ENCODE results near the gene RNF214. TPM values are rescaled to one million over a fixed set of nuclear protein-coding genes. Genes with fewer than 3 reads are reported as not detected.

RNF214 gene
- polyA plus RNA-seq, 3 donors, result 6.4 to 13.8 (median 7.8) TPM

GRCh38 chr11:117279711-117280376 lies 47.4 kb downstream of the RNF214 start:
- Mint-ChIP-seq H3K9me3 (no peaks in the 10 kb centered on the region), H3K27ac (no peak overlapping the region), H3K4me1 (peaks cover under 1% of the 10 kb centered on the region), H3K36me3 (peaks cover 59 to 69% of the 10 kb centered on the region in 2 donors), H3K27me3 (ENCODE audit: low read depth in 3 of 3) (no peaks in the 10 kb centered on the region), H3K4me3 (no peak overlapping the region)
- Histone ChIP-seq H3K27ac (ENCODE audit: low read depth in 1 of 2, low read length in 2 of 2) (no peak overlapping the region), H3K4me1 (ENCODE audit: control insufficient read depth in 1 of 2, insufficient read depth in 2 of 2, low read length in 2 of 2) (no peaks in the 10 kb centered on the region), H3K27me3 (ENCODE audit: control insufficient read depth in 2 of 2, insufficient read depth in 2 of 2, low read length in 2 of 2) (no peaks in the 10 kb centered on the region), H3K36me3 (replicated peaks in 1 of 2; ENCODE audit: control insufficient read depth in 1 of 2, insufficient read depth in 2 of 2, low read length in 2 of 2) (peaks cover 33 to 63% of the 10 kb centered on the region in 2 donors), H3K79me2 (ENCODE audit: insufficient read depth, low read length) (no peaks in the 10 kb centered on the region), H4K20me1 (ENCODE audit: insufficient read depth, low read length) (no peaks in the 10 kb centered on the region), H3K4me3 (replicated peaks in 1 of 3; ENCODE audit: low read depth in 2 of 3, low read length in 3 of 3) (no peak overlapping the region), H3K9me3 (replicated peaks in 1 of 2; ENCODE audit: control insufficient read depth in 1 of 2, insufficient read depth in 1 of 2, low read length in 2 of 2) (no peaks in the 10 kb centered on the region), H3K4me2 (replicated peaks; ENCODE audit: extremely low read depth, low read length, poor library complexity, severe bottlenecking) (no peak overlapping the region), H2AFZ (ENCODE audit: insufficient read depth, low read depth, low read length, poor library complexity, severe bottlenecking) (no peak overlapping the region), H3K9ac (ENCODE audit: insufficient read depth, low read length, poor library complexity, severe bottlenecking) (no peak overlapping the region)
- intact Hi-C loops (cut with micrococcal nuclease), result no loop called here
- DNase-seq, result no peak
- no peak for TF ChIP-seq CTCF (IDR thresholded peaks at IDR 0.05)
- whole genome bisulfite sequencing (ENCODE audit: insufficient coverage), result 94% methylated on average over 2 of the region's 4 CpGs

GRCh38 chr11:117281159-117281558 lies 48.7 kb downstream of the RNF214 start:
- H3K27ac Mint-ChIP-seq, result no peak overlapping the region
- TF ChIP-seq CTCF (IDR thresholded peaks at IDR 0.05), result no peak
- H3K36me3 Mint-ChIP-seq, result peaks cover 61 to 69% of the 10 kb centered on the region in 2 donors
- Histone ChIP-seq H3K4me1 (ENCODE audit: control insufficient read depth in 1 of 2, insufficient read depth in 2 of 2, low read length in 2 of 2) (no peaks in the 10 kb centered on the region), H3K27ac (ENCODE audit: low read depth in 1 of 2, low read length in 2 of 2) (no peak overlapping the region), H3K4me3 (replicated peaks in 1 of 3; ENCODE audit: low read depth in 2 of 3, low read length in 3 of 3) (no peak overlapping the region), H3K36me3 (replicated peaks in 1 of 2; ENCODE audit: control insufficient read depth in 1 of 2, insufficient read depth in 2 of 2, low read length in 2 of 2) (peaks cover 41 to 68% of the 10 kb centered on the region in 2 donors), H2AFZ (ENCODE audit: insufficient read depth, low read depth, low read length, poor library complexity, severe bottlenecking) (no peak overlapping the region), H3K79me2 (ENCODE audit: insufficient read depth, low read length) (no peaks in the 10 kb centered on the region), H3K4me2 (replicated peaks; ENCODE audit: extremely low read depth, low read length, poor library complexity, severe bottlenecking) (no peak overlapping the region), H3K27me3 (ENCODE audit: control insufficient read depth in 2 of 2, insufficient read depth in 2 of 2, low read length in 2 of 2) (no peaks in the 10 kb centered on the region), H3K9ac (ENCODE audit: insufficient read depth, low read length, poor library complexity, severe bottlenecking) (no peak overlapping the region), H4K20me1 (ENCODE audit: insufficient read depth, low read length) (no peaks in the 10 kb centered on the region), H3K9me3 (replicated peaks in 1 of 2; ENCODE audit: control insufficient read depth in 1 of 2, insufficient read depth in 1 of 2, low read length in 2 of 2) (no peaks in the 10 kb centered on the region)
- H3K27me3 Mint-ChIP-seq (ENCODE audit: low read depth in 3 of 3), result no peaks in the 10 kb centered on the region
- no peak overlapping the region for H3K4me3 Mint-ChIP-seq
- no peaks in the 10 kb centered on the region for H3K9me3 Mint-ChIP-seq
- H3K4me1 Mint-ChIP-seq, result peaks cover 2% of the 10 kb centered on the region
- 100% methylated on average over 3 of the region's 6 CpGs for WGBS (ENCODE audit: insufficient coverage)
- DNase-seq, result no peak
- intact Hi-C loops (cut with micrococcal nuclease), result no loop called here
